PC-9 (cell line): ENCODE results near the gene WDR7.

Experiments used
- EZH2 ChIP-seq: fragments of 200-600 bp; sonication (generic); IDR thresholded peaks from 2 replicates; pipeline ENCODE4 v1.8.0; 2017; ENCODE audit warnings: antibody characterized with exemption, low read depth
- TF ChIP-seq, protein P1 (sequence below): fragments of 200-600 bp; sonication (generic); conservative IDR thresholded peaks from 2 replicates; pipeline ENCODE4 v1.6.1; 2017; ENCODE audit warnings: mixed run types, antibody characterized with exemption, mild to moderate bottlenecking, moderate library complexity

DNA sequence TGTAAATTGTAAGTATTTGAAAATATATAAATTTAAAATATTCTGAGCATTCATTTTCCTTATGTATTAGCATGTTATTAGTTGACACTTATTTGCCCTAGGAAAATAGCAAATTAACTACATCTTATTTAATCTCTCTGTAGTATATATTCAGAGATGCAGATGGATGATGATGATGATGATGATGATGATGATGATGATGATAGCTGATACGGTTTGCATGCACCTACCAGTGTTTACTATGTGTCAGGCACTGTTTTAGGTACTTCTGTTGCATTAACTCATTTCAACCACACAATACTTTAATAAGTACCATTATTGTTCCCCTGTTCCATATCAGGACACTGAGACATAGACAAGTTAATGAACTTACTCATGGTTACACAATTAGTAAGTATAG, 304.3 kb downstream of the WDR7 start:
- TF ChIP-seq, protein P1, sequence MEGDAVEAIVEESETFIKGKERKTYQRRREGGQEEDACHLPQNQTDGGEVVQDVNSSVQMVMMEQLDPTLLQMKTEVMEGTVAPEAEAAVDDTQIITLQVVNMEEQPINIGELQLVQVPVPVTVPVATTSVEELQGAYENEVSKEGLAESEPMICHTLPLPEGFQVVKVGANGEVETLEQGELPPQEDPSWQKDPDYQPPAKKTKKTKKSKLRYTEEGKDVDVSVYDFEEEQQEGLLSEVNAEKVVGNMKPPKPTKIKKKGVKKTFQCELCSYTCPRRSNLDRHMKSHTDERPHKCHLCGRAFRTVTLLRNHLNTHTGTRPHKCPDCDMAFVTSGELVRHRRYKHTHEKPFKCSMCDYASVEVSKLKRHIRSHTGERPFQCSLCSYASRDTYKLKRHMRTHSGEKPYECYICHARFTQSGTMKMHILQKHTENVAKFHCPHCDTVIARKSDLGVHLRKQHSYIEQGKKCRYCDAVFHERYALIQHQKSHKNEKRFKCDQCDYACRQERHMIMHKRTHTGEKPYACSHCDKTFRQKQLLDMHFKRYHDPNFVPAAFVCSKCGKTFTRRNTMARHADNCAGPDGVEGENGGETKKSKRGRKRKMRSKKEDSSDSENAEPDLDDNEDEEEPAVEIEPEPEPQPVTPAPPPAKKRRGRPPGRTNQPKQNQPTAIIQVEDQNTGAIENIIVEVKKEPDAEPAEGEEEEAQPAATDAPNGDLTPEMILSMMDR = no peak
- no peak for TF ChIP-seq EZH2
